GM21390 (cell line): ENCODE data around the gene HK2.

Experiments used
- ATAC-seq: cut with Tn5 transposase; IDR thresholded peaks from one replicate; pipeline ENCODE4 v1.9.1; 2021; ENCODE audit not compliant: unreplicated experiment

HK2 gene

GRCh38 chr2:74930811-74931486 is 97.0 kb downstream of the HK2 start:
- no peak for ATAC-seq

GRCh38 chr2:74931940-74932339 is 98.0 kb downstream of the HK2 start:
- no peak for ATAC-seq

GRCh38 chr2:74935975-74936391 is 102.1 kb downstream of the HK2 start:
- ATAC-seq: no peak

GRCh38 chr2:74937221-74937880 is 103.4 kb downstream of the HK2 start:
- ATAC-seq: no peak

GRCh38 chr2:74938264-74938663 is 104.3 kb downstream of the HK2 start:
- ATAC-seq: no peak

- ATAC-seq: no peak
Observed at GRCh38 chr2:74939919-74940812, 106.2 kb downstream of the HK2 start.

GRCh38 chr2:74941284-74941683 is 107.4 kb downstream of the HK2 start:
- no peak for ATAC-seq

- no peak for ATAC-seq
Observed at GRCh38 chr2:74942263-74942662, 108.3 kb downstream of the HK2 start.
